Tibial nerve (tissue), 4 donors: Measurements from ENCODE around the gene OR7A10. TPM values are rescaled to one million over a fixed set of nuclear protein-coding genes. Genes with fewer than 3 reads are reported as not detected.
"Not testable (repeated sequence)": the region's sequence is repeated elsewhere in the genome, so short reads cannot be mapped to it uniquely, and the experiment has no call there.

ENCODE experiments used
- DNase-seq, 2 donors: peaks; one replicate each; pipeline ENCODE4 v3.0.0-alpha.2; 2019; ENCODE audit warnings: low spot score in 2 of 2
- H3K27ac ChIP-seq, 4 donors: fragments of 200-600 bp; sonication (generic) in 3 of 4; one replicate each; pipeline ENCODE4 v1.5.1; 2017 to 2019; ENCODE audit warnings: mild to moderate bottlenecking in 1 of 4
- H3K27me3 ChIP-seq, 2 donors: fragments of 200-600 bp; sonication (generic) in 1 of 2; one replicate each; pipeline versions ENCODE4 v1.5.1 to v1.6.0; 2017 to 2019
- H3K36me3 ChIP-seq, 3 donors: fragments of 200-600 bp; sonication (generic); one replicate each; pipeline ENCODE4 v1.5.1; 2018 to 2019
- H3K4me1 ChIP-seq, 4 donors: fragments of 200-600 bp; sonication (generic) in 3 of 4; one replicate each; pipeline ENCODE4 v1.5.1; 2017 to 2019
- H3K4me3 ChIP-seq, 4 donors: fragments of 200-600 bp; sonication (generic) in 3 of 4; one replicate each; pipeline ENCODE4 v1.5.1; 2017 to 2019; ENCODE audit warnings: mild to moderate bottlenecking in 1 of 4, moderate library complexity in 1 of 4
- H3K9me3 ChIP-seq, 4 donors: fragments of 200-600 bp; sonication (generic) in 3 of 4; one replicate each; pipeline ENCODE4 v1.5.1; 2017 to 2019
- CTCF ChIP-seq, 5 experiments: fragments of 200-600 bp in 3 of 5; fragments of 450-650 bp in 2 of 5; sonication (generic) in 3 of 5; IDR thresholded peaks; one replicate each; pipeline ENCODE4 v1.5.1; 2016 to 2019; ENCODE audit warnings: antibody characterized with exemption in 5 of 5, mild to moderate bottlenecking in 3 of 5, moderate library complexity in 2 of 5
- EP300 ChIP-seq, 2 donors: sonication (generic); formaldehyde crosslinking; IDR thresholded peaks; one replicate each; pipeline ENCODE4 v1.6.1; 2017; ENCODE audit warnings: antibody characterized with exemption in 2 of 2, mild to moderate bottlenecking in 1 of 2
- POLR2A ChIP-seq, 2 donors: fragments of 450-650 bp; IDR thresholded peaks; one replicate each; pipeline ENCODE4 v1.6.1; 2017; ENCODE audit warnings: antibody characterized with exemption in 2 of 2, mild to moderate bottlenecking in 2 of 2, moderate library complexity in 2 of 2
- WGBS, 2 donors: methylation state at CpG; one replicate each; pipeline ENCODE4 v1.1.5; 2018; 5-methylcytosine and 5-hydroxymethylcytosine counted together
- small RNA-seq: library from RNA; depleted of rRNA; stranded (forward); fragments of <200 nt; gene quantifications from one replicate; pipeline ENCODE3, GENCODE V24; 2016
- total RNA-seq, 4 donors: library from RNA; depleted of rRNA; stranded (reverse); fragments of >200 nt; gene quantifications; one replicate each; pipeline ENCODE4 v1.1.0, GENCODE V29; 2016

OR7A10 gene
- total RNA-seq, 4 donors from 2014 or later: not detected

DNA sequence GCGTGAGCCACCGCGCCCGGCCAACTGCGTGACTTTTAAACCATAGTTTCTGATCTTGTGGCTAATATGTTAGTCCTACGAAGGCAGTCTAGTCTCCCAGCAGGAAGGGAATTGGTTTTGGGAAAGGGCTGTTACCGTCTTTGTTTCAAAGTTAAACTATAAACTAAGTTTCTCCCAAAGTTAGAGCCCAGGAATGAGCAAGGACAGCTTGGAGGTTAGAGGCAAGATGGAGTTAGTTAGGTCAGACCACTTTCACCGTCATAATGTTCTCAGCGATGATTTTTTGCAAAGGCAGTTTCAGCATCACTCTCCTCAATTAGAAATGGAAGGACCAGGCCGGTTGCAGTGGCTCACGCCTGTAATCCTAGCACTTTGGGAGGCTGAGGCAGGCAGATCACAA, 52.7 kb downstream of the OR7A10 start:
- Histone ChIP-seq H3K27ac (no peak overlapping the region), H3K4me1 (no peaks in the 10 kb centered on the region), H3K9me3 (peaks cover 0 to 5% (median 1%) of the 10 kb centered on the region in 4 donors), H3K4me3 (no peak overlapping the region), H3K27me3 (no peaks in the 10 kb centered on the region), H3K36me3 (no peaks in the 10 kb centered on the region)
- TF ChIP-seq POLR2A (IDR thresholded peaks at IDR 0.05): no peak
- no peak for TF ChIP-seq EP300 (IDR thresholded peaks at IDR 0.05)
- no peak for TF ChIP-seq CTCF (IDR thresholded peaks at IDR 0.05)
- DNase-seq: no peak
- 93 to 94% methylated on average over 11 of the region's 11 CpGs for WGBS, 2 donors

- no peaks in the 10 kb centered on the region for H3K36me3 ChIP-seq
- no peak overlapping the region for H3K27ac ChIP-seq
- H3K4me1 ChIP-seq: no peaks in the 10 kb centered on the region
- TF ChIP-seq POLR2A (IDR thresholded peaks at IDR 0.05) (no peak), EP300 (IDR thresholded peaks at IDR 0.05) (no peak), CTCF (IDR thresholded peaks at IDR 0.05) (no peak)
- peaks cover 0 to 5% (median 1%) of the 10 kb centered on the region in 4 donors for H3K9me3 ChIP-seq
- no peak overlapping the region for H3K4me3 ChIP-seq
- WGBS, 2 donors: 83 to 88% methylated on average over 5 of the region's 5 CpGs
- no peak for DNase-seq
- no peaks in the 10 kb centered on the region for H3K27me3 ChIP-seq
Observed at GRCh38 chr19:14795078-14795721, 53.5 kb downstream of the OR7A10 start.

DNA sequence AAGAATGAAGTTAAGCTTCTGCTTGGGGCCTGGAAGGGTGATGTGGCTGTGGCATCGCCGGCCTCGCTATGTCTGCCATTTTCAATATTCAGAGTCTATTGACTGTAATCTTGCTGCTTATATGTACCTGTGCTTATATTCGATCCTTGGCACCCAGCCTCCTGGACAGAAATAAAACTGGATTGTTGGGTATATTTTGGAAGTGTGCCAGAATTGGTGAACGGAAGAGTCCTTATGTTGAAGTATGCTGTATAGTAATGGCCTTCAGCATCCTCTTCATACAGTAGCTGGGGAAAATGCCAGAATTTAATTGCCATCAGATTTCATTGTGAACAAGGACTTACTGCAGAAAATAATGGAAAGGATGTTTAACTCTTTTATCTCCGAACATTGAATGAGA, 56.5 kb downstream of the OR7A10 start:
- peaks cover 0 to 15% (median 1%) of the 10 kb centered on the region in 4 donors for H3K9me3 ChIP-seq
- not testable (repeated sequence) for H3K4me1 ChIP-seq, H3K36me3 ChIP-seq, H3K27ac ChIP-seq, H3K4me3 ChIP-seq, H3K27me3 ChIP-seq, DNase-seq
- WGBS, 2 donors: 77 to 79% methylated on average over 6 of the region's 6 CpGs

Small RNA genes within 50 kb of the gene (small RNA-seq; reads per million reads assigned to genes)
- gene AC005255.1 (not detected), gene OR7A18P (not detected)

Other genes with a start within 250 kb of the OR7A10 start
- gene ADGRE3, start 174.1 kb downstream of the OR7A10 start, total RNA-seq: not detected
- gene ZNF333, start 158.9 kb downstream of the OR7A10 start, total RNA-seq: 10 to 100 TPM; 35.3 to 42.6 (median 39.6) TPM
- gene ADGRE2, start 70.4 kb downstream of the OR7A10 start, total RNA-seq: 1 to 10 TPM; 1.3 to 6.0 (median 4.0) TPM
- 1 to 10 TPM in 2 of 4 donors, under 1 TPM in 2; 0.22 to 1.8 (median 0.80) TPM for gene OR7A5, start 13.7 kb downstream of the OR7A10 start, total RNA-seq
- gene OR7C1, start 13.7 kb downstream of the OR7A10 start, total RNA-seq: 1 to 10 TPM in 1 of 4 donors, under 1 TPM in 2, not detected in 1; 0.21 to 2.4 (median 0.30) TPM
- not detected for gene OR7A17, start 37.2 kb upstream of the OR7A10 start, total RNA-seq
- gene OR7C2, start 92.6 kb upstream of the OR7A10 start, total RNA-seq: not detected
- not detected for gene SLC1A6, start 130.9 kb upstream of the OR7A10 start, total RNA-seq
- not detected for gene CASP14, start 200.6 kb upstream of the OR7A10 start, total RNA-seq
- not detected for gene OR1I1, start 233.3 kb upstream of the OR7A10 start, total RNA-seq